Testis (tissue), 2 donors: ENCODE measurements around the gene PCBP3.

ENCODE experiments used
- CTCF ChIP-seq, 3 experiments: fragments of 450-650 bp in 2 of 3; fragments of 200-600 bp in 1 of 3; sonication (generic) in 1 of 3; IDR thresholded peaks; one replicate each; pipeline ENCODE4 v1.5.1; 2016 to 2019; ENCODE audit warnings: antibody characterized with exemption in 3 of 3, mild to moderate bottlenecking in 2 of 3, moderate library complexity in 1 of 3
- POLR2A ChIP-seq: fragments of 450-650 bp; IDR thresholded peaks from one replicate; pipeline ENCODE4 v1.6.1; 2017; ENCODE audit warnings: antibody characterized with exemption, mild to moderate bottlenecking, moderate library complexity

- TF ChIP-seq CTCF (IDR thresholded peaks at IDR 0.05): no peak
- TF ChIP-seq POLR2A: no peak
Observed at GRCh38 chr21:45630876-45631275, 12.6 kb upstream of the PCBP3 start.
